ENCODE measurements around the gene ZNHIT3. TPM values are rescaled to one million over a fixed set of nuclear protein-coding genes. Genes with fewer than 3 reads are reported as not detected.

Gene ZNHIT3
- total RNA-seq, 1 experiment from 2014 or later: 35.5 TPM

- TF ChIP-seq CTCF (conservative IDR thresholded peaks at IDR 0.05) (no peak), EZH2 (IDR thresholded peaks at IDR 0.05; ENCODE audit: low read depth) (no peak)
- H3F3A ChIP-seq (ENCODE audit: insufficient read depth, low read depth): peaks cover 15% of the 10 kb centered on the region; the same call in 1 of the 2 replicates
- POLR2A ChIA-PET (ENCODE audit: unreplicated experiment): no interaction called here
- no peaks in the 10 kb centered on the region for H3K27me3 ChIP-seq (ENCODE audit: insufficient read depth, low read depth)
- CTCF ChIA-PET: no interaction called here
- H3K36me3 ChIP-seq (ENCODE audit: low read depth): peaks cover 20% of the 10 kb centered on the region
- intact Hi-C loops (cut with micrococcal nuclease; ENCODE audit: unreplicated experiment): no loop called here
- H2AFZ ChIP-seq: no peak overlapping the region
- no peaks in the 10 kb centered on the region for H4K20me1 ChIP-seq (ENCODE audit: insufficient read depth)
- no peak overlapping the region for H3K4me3 ChIP-seq
- BruUV-seq (replicated peaks): no TSS peak
- H3K79me2 ChIP-seq (ENCODE audit: low read depth): no peaks in the 10 kb centered on the region
- H3K4me2 ChIP-seq: no peak overlapping the region
- H3K9me2 ChIP-seq (ENCODE audit: insufficient read depth): no peaks in the 10 kb centered on the region
- H3K27ac ChIP-seq: no peak overlapping the region
- DNase-seq: no peak
- H3K9me3 ChIP-seq (ENCODE audit: insufficient read depth, low read depth): no peaks in the 10 kb centered on the region
- no peaks in the 10 kb centered on the region for H3K4me1 ChIP-seq (replicated peaks; ENCODE audit: insufficient read depth)
Measured at GRCh38 chr17:36525113-36525512, 38.6 kb downstream of the ZNHIT3 start.

- no peaks in the 10 kb centered on the region for H3K27me3 ChIP-seq (ENCODE audit: insufficient read depth, low read depth)
- H3K4me3 ChIP-seq: no peak overlapping the region
- H2AFZ ChIP-seq: no peak overlapping the region
- TF ChIP-seq EZH2 (IDR thresholded peaks at IDR 0.05; ENCODE audit: low read depth) (no peak), CTCF (conservative IDR thresholded peaks at IDR 0.05) (no peak)
- intact Hi-C loops (cut with micrococcal nuclease; ENCODE audit: unreplicated experiment): no loop called here
- H3K4me2 ChIP-seq: no peak overlapping the region
- no TSS peak for BruUV-seq (replicated peaks)
- H3K9me2 ChIP-seq (ENCODE audit: insufficient read depth): no peaks in the 10 kb centered on the region
- no peaks in the 10 kb centered on the region for H3K79me2 ChIP-seq (ENCODE audit: low read depth)
- no peaks in the 10 kb centered on the region for H3K9me3 ChIP-seq (ENCODE audit: insufficient read depth, low read depth)
- peaks cover 15% of the 10 kb centered on the region; the same call in 1 of the 2 replicates for H3F3A ChIP-seq (ENCODE audit: insufficient read depth, low read depth)
- peaks cover 13% of the 10 kb centered on the region for H3K36me3 ChIP-seq (ENCODE audit: low read depth)
- H4K20me1 ChIP-seq (ENCODE audit: insufficient read depth): no peaks in the 10 kb centered on the region
- CTCF ChIA-PET: no interaction called here
- H3K4me1 ChIP-seq (replicated peaks; ENCODE audit: insufficient read depth): no peaks in the 10 kb centered on the region
- no peak overlapping the region for H3K27ac ChIP-seq
- POLR2A ChIA-PET (ENCODE audit: unreplicated experiment): no interaction called here
- DNase-seq: no peak
Measured at GRCh38 chr17:36525888-36526287, 39.4 kb downstream of the ZNHIT3 start.

- Histone ChIP-seq H3K36me3 (ENCODE audit: low read depth) (peaks cover 11% of the 10 kb centered on the region), H3K27ac (no peak overlapping the region), H3K27me3 (ENCODE audit: insufficient read depth, low read depth) (no peaks in the 10 kb centered on the region), H3K9me2 (ENCODE audit: insufficient read depth) (no peaks in the 10 kb centered on the region), H3F3A (ENCODE audit: insufficient read depth, low read depth) (peaks cover 15% of the 10 kb centered on the region; the same call in 1 of the 2 replicates), H3K4me1 (replicated peaks; ENCODE audit: insufficient read depth) (no peaks in the 10 kb centered on the region), H3K79me2 (ENCODE audit: low read depth) (peaks cover 9% of the 10 kb centered on the region), H4K20me1 (ENCODE audit: insufficient read depth) (no peaks in the 10 kb centered on the region), H3K4me2 (no peak overlapping the region), H2AFZ (no peak overlapping the region), H3K9me3 (ENCODE audit: insufficient read depth, low read depth) (no peaks in the 10 kb centered on the region), H3K4me3 (no peak overlapping the region)
- intact Hi-C loops (cut with micrococcal nuclease; ENCODE audit: unreplicated experiment): no loop called here
- BruUV-seq (replicated peaks): no TSS peak
- TF ChIP-seq CTCF (conservative IDR thresholded peaks at IDR 0.05) (no peak), EZH2 (IDR thresholded peaks at IDR 0.05; ENCODE audit: low read depth) (no peak)
- ChIA-PET POLR2A (ENCODE audit: unreplicated experiment) (no interaction called here), CTCF (interaction anchor here (0.6 kb wide), 1 partner anchor 1042 kb away, joined by 10 read pairs; no protein-coding TSS in a partner anchor)
- DNase-seq: no peak
Measured at GRCh38 chr17:36527621-36528250, 41.3 kb downstream of the ZNHIT3 start.

Measured in PC-9 (cell line).